Limb (tissue), 2 donors: ENCODE results near the gene GPATCH2.
"Not testable (repeated sequence)": the region's sequence is repeated elsewhere in the genome, so short reads cannot be mapped to it uniquely, and the experiment has no call there.

Experiments used
- DNase-seq, 2 donors: peaks; one replicate each; pipeline ENCODE4 v3.0.0-alpha.2; 2016; ENCODE audit errors: extremely low spot score in 2 of 2

The GPATCH2 gene

GRCh38 chr1:217453816-217454215, 177.1 kb downstream of the GPATCH2 start:
- no peak for DNase-seq

- no peak for DNase-seq
Observed at GRCh38 chr1:217449370-217449769, 181.5 kb downstream of the GPATCH2 start.

- no peak for DNase-seq
Observed at GRCh38 chr1:217443845-217444244, 187.0 kb downstream of the GPATCH2 start.

GRCh38 chr1:217437376-217437775, 193.5 kb downstream of the GPATCH2 start:
- DNase-seq, result no peak

- DNase-seq, result no peak
Observed at GRCh38 chr1:217435204-217435603, 195.7 kb downstream of the GPATCH2 start.

- DNase-seq, result no peak
Observed at GRCh38 chr1:217433664-217434063, 197.2 kb downstream of the GPATCH2 start.

GRCh38 chr1:217432339-217432738, 198.6 kb downstream of the GPATCH2 start:
- no peak for DNase-seq

- DNase-seq, result no peak
Observed at GRCh38 chr1:217431395-217431794, 199.5 kb downstream of the GPATCH2 start.

- peak in 1 of 2 donors; percentile 46 for DNase-seq
Observed at GRCh38 chr1:217425422-217425821, 205.5 kb downstream of the GPATCH2 start.

- no peak for DNase-seq
Observed at GRCh38 chr1:217419194-217419551, 211.7 kb downstream of the GPATCH2 start.

GRCh38 chr1:217418269-217419193, 212.4 kb downstream of the GPATCH2 start:
- no peak for DNase-seq

GRCh38 chr1:217417363-217417762, 213.5 kb downstream of the GPATCH2 start:
- no peak for DNase-seq

GRCh38 chr1:217407534-217408001, 223.3 kb downstream of the GPATCH2 start:
- DNase-seq, result no peak

- DNase-seq, result no peak
Observed at GRCh38 chr1:217403026-217403720, 227.7 kb downstream of the GPATCH2 start.

- DNase-seq, result no peak
Observed at GRCh38 chr1:217402301-217402700, 228.6 kb downstream of the GPATCH2 start.

- no peak for DNase-seq
Observed at GRCh38 chr1:217393896-217394295, 237.0 kb downstream of the GPATCH2 start.

- DNase-seq, result peak in 1 of 2 donors; percentile 13
Observed at GRCh38 chr1:217392441-217392840, 238.4 kb downstream of the GPATCH2 start.

- no peak for DNase-seq
Observed at GRCh38 chr1:217389895-217390294, 241.0 kb downstream of the GPATCH2 start.

GRCh38 chr1:217388522-217389065, 242.3 kb downstream of the GPATCH2 start:
- DNase-seq, result no peak

GRCh38 chr1:217381773-217382172, 249.1 kb downstream of the GPATCH2 start:
- DNase-seq, result not testable (repeated sequence)

GRCh38 chr1:217379804-217380203, 251.1 kb downstream of the GPATCH2 start:
- DNase-seq, result not testable (repeated sequence)

GRCh38 chr1:217379336-217379735, 251.6 kb downstream of the GPATCH2 start:
- no peak for DNase-seq
